HFFc6 (cell line): ENCODE data around the gene SPATC1L. TPM values are rescaled to one million over a fixed set of nuclear protein-coding genes. Genes with fewer than 3 reads are reported as not detected.

Source experiments
- DNase-seq: peaks from one replicate; pipeline ENCODE4 v3.0.0-alpha.2; 2018
- H3K27ac Mint-ChIP-seq: 2 replicates; pipeline ENCODE4 v1.8.0; 2020; ENCODE audit warnings: mild to moderate bottlenecking, mixed read lengths
- H3K27me3 Mint-ChIP-seq: 2 replicates; pipeline ENCODE4 v1.8.0; 2021; ENCODE audit warnings: mild to moderate bottlenecking, moderate library complexity, mixed read lengths; ENCODE audit not compliant: insufficient read depth
- H3K36me3 Mint-ChIP-seq: 2 replicates; pipeline ENCODE4 v1.8.0; 2021; ENCODE audit warnings: low read depth, mixed read lengths
- H3K4me1 Mint-ChIP-seq: 2 replicates; pipeline ENCODE4 v1.8.0; 2020; ENCODE audit warnings: low read depth, mixed read lengths
- H3K4me3 Mint-ChIP-seq: 2 replicates; pipeline ENCODE4 v1.8.0; 2020; ENCODE audit warnings: mild to moderate bottlenecking, moderate library complexity, mixed read lengths
- H3K9me3 Mint-ChIP-seq: 2 replicates; pipeline ENCODE4 v1.8.0; 2020; ENCODE audit warnings: mild to moderate bottlenecking, mixed read lengths
- total RNA-seq, 6 experiments: library from RNA; stranded (reverse); fragmentation: NEBNext Ultra II Directional; extraction: Animal tissue kit (Norgen Biotek cat#: 25700); gene quantifications; 2 replicates in 1 of 6; 3 replicates in 5 of 6; pipeline ENCODE4 v1.2.3, GENCODE V29; 2021
- TF ChIP-seq, protein P1 (sequence below): fragments of 200-600 bp; sonication (generic); IDR thresholded peaks from 2 replicates; pipeline ENCODE4 v1.5.0; 2021; ENCODE audit warnings: antibody characterized with exemption, mild to moderate bottlenecking

SPATC1L gene
- total RNA-seq, 6 experiments from 2014 or later = 11.3 to 14.7 (median 13.1) TPM

DNA sequence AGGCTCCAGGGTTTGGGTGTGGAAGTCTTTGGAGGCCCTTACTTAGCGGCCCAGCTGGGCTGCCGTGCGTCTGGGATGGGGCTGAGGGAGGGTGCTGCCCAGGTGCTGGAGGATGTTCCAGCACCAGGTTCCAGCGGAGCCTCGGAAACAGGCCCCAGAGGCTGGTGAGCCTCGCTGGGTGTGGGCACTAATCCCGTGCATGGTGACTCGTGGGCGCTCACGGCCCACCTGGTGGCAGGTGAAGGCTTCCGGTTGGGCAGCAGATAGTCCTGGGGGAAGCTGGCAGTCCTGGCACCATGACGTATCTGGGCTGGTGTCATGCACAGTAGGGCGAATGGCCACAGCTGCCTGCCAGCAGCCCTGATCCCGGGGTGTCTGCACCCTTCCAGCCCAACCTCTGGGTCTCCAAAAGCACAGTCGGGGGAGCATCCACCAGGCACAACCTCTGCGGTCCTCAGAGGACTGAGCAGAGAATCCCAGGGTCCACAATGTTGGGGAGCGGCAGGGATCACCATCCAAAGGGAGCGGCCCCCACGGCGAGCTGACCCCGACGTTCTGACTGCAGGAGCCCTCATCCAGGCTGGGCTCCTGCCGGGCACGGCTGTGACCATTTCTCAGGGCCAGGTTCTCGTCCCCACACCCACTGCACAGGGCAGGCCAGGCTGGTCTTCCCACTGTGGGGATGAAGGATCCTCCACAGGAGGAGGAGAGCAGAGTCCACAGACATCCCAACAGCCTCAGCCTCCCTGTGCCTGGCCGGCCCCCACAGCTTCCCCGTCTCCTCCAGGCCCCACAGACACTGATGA lies 54.2 kb downstream of the SPATC1L start:
- H3K27me3 Mint-ChIP-seq = peaks cover 8% of the 10 kb centered on the region
- H3K4me1 Mint-ChIP-seq = no peaks in the 10 kb centered on the region
- TF ChIP-seq, protein P1, sequence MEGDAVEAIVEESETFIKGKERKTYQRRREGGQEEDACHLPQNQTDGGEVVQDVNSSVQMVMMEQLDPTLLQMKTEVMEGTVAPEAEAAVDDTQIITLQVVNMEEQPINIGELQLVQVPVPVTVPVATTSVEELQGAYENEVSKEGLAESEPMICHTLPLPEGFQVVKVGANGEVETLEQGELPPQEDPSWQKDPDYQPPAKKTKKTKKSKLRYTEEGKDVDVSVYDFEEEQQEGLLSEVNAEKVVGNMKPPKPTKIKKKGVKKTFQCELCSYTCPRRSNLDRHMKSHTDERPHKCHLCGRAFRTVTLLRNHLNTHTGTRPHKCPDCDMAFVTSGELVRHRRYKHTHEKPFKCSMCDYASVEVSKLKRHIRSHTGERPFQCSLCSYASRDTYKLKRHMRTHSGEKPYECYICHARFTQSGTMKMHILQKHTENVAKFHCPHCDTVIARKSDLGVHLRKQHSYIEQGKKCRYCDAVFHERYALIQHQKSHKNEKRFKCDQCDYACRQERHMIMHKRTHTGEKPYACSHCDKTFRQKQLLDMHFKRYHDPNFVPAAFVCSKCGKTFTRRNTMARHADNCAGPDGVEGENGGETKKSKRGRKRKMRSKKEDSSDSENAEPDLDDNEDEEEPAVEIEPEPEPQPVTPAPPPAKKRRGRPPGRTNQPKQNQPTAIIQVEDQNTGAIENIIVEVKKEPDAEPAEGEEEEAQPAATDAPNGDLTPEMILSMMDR = no peak
- peaks cover 30% of the 10 kb centered on the region for H3K36me3 Mint-ChIP-seq
- no peak overlapping the region for H3K27ac Mint-ChIP-seq
- H3K9me3 Mint-ChIP-seq = peaks cover 6% of the 10 kb centered on the region; the same call in 1 of the 2 replicates
- no peak overlapping the region for H3K4me3 Mint-ChIP-seq
- DNase-seq = no peak

GRCh38 chr21:46128933-46129571 lies 55.2 kb downstream of the SPATC1L start:
- Mint-ChIP-seq H3K9me3 (no peaks in the 10 kb centered on the region), H3K27me3 (peaks cover 8% of the 10 kb centered on the region), H3K4me1 (no peaks in the 10 kb centered on the region), H3K27ac (no peak overlapping the region), H3K36me3 (peaks cover 30% of the 10 kb centered on the region), H3K4me3 (no peak overlapping the region)
- TF ChIP-seq, protein P1 = no peak
- DNase-seq = no peak

- H3K27ac Mint-ChIP-seq = no peak overlapping the region
These were observed 55.9 kb downstream of the SPATC1L start for GRCh38 chr21:46128106-46128932.

DNA sequence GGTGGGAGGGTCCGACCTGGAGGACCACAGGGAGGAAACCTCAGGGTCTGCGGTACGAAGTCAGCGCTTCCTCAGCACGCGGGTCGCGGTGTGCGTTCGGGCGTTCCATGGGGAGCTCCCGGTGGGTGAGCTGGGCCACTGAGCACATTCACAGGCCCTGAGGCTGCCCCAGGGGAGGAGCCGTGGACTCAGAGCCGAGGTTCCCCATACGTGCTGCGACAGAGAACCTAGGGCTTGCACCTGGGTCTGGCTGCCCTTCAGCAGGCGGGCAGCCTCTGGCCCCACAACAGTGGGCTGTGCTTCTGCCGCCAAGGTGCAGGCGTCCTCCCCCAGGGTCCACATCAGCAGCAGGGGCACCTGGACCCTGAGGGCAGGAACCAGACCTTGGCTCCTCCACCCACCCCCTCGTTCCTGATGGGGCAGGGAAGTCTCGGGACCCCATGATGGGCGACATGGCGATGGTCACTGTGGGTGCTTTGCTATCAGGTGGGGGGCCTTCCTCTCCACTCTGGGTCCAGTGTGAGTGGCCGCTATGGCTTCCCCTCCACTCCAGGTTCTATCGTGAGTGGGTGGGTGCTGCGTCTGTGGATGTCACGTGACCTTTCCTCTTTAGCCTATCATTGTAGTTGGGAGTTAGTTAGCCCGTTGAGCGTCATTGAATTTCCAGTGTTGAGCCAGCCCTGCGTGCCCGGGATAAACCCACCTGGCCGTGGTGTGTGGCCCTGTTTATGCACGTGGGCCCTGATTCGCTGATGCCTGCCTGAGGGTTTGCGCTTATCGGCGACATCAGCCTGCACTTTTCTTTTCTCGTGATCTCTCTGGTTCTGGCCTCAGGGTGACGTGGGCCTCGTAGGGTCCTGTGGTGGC lies 56.8 kb downstream of the SPATC1L start:
- Mint-ChIP-seq H3K4me1 (peaks cover 5% of the 10 kb centered on the region), H3K9me3 (no peaks in the 10 kb centered on the region), H3K4me3 (no peak overlapping the region), H3K27ac (no peak overlapping the region), H3K27me3 (peaks cover 2% of the 10 kb centered on the region; the same call in 1 of the 2 replicates), H3K36me3 (peaks cover 36% of the 10 kb centered on the region)
- TF ChIP-seq, protein P1 = no peak
- DNase-seq = no peak

More at GRCh38 chr21:46128106-46128932, 55.9 kb downstream of the SPATC1L start:
- TF ChIP-seq, protein P1 = no peak
- peaks cover 37% of the 10 kb centered on the region for H3K36me3 Mint-ChIP-seq
- H3K4me3 Mint-ChIP-seq = no peak overlapping the region
- H3K9me3 Mint-ChIP-seq = no peaks in the 10 kb centered on the region
- peaks cover 8% of the 10 kb centered on the region for H3K27me3 Mint-ChIP-seq
- H3K4me1 Mint-ChIP-seq = no peaks in the 10 kb centered on the region
- DNase-seq = no peak
